DOHH2 (cell line): ENCODE data around the gene ERBB2.

Experiments used
- EZH2phosphoT487 ChIP-seq: fragments of 200-600 bp; sonication (generic); IDR thresholded peaks from 2 replicates; pipeline ENCODE4 v1.6.1; 2017; ENCODE audit warnings: borderline replicate concordance, mild to moderate bottlenecking, antibody characterized with exemption, low read length, moderate library complexity, mixed read lengths
- TF ChIP-seq, protein P1 (sequence below): fragments of 200-600 bp; sonication (generic); IDR thresholded peaks from one replicate; pipeline ENCODE4 v1.5.1; 2014; ENCODE audit warnings: antibody characterized with exemption, mild to moderate bottlenecking, low read depth, low read length; ENCODE audit not compliant: poor library complexity, severe bottlenecking

DNA sequence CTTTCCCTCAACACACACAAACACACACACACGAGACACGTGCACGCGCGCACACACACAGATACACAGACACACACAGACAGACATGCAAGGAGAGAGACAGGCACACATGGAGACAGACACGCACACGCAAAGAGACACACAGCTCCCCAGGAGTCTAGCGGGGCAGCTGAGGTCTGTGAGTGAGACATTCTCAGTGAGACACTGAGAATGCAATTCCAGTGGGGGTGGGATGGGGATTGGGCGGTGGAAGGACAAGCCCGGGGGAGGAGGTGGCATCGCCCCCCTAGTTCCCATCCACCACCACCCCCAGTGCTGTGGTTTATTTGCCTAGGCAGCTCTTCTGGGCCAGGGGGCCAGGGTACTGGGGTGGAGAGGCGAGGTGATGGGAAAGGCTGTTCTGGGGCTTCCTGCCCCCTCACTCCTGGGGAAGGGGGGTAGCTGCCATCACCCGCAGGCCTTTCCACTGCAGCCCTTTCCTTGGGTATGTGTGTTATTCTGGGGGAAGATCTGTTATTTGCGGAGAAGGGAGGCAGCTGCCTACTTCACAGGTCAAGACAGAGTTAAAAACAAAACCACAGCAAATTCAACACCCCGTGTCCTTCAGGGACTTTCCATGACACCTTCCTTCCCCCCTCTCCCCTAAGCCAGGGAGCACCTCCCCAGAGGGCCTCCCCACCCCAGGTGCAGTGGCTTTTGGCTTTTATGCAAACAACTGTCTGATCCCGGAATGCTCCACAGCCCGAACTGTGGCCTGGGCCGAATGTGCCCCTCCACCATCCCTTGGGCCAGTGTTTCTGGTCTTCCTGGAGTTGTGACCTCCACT is 55.9 kb downstream of the ERBB2 start:
- TF ChIP-seq, protein P1, sequence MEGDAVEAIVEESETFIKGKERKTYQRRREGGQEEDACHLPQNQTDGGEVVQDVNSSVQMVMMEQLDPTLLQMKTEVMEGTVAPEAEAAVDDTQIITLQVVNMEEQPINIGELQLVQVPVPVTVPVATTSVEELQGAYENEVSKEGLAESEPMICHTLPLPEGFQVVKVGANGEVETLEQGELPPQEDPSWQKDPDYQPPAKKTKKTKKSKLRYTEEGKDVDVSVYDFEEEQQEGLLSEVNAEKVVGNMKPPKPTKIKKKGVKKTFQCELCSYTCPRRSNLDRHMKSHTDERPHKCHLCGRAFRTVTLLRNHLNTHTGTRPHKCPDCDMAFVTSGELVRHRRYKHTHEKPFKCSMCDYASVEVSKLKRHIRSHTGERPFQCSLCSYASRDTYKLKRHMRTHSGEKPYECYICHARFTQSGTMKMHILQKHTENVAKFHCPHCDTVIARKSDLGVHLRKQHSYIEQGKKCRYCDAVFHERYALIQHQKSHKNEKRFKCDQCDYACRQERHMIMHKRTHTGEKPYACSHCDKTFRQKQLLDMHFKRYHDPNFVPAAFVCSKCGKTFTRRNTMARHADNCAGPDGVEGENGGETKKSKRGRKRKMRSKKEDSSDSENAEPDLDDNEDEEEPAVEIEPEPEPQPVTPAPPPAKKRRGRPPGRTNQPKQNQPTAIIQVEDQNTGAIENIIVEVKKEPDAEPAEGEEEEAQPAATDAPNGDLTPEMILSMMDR, result no peak
- no peak for TF ChIP-seq EZH2phosphoT487
